SJSA1 (cell line): ENCODE results near the gene APOLD1. TPM values are rescaled to one million over a fixed set of nuclear protein-coding genes. Genes with fewer than 3 reads are reported as not detected.

ENCODE experiments used
- total RNA-seq: library from RNA; depleted of rRNA; stranded (reverse); fragments of >200 nt; shearing (Covaris generic); gene quantifications from 2 replicates; pipeline ENCODE4 v1.2.3, GENCODE V29; 2014; rRNA removed

Gene APOLD1
- total RNA-seq, 1 experiment from 2014 or later: 10.6 TPM

Other genes starting within 250 kb of the APOLD1 start
- gene DUSP16, start 222.8 kb upstream of the APOLD1 start, total RNA-seq: 10.5 and 12.3 TPM in 2 replicates
- gene CREBL2, start 173.8 kb upstream of the APOLD1 start, total RNA-seq: 13.6 and 16.4 TPM in 2 replicates
- 0.78 and 1.8 TPM in 2 replicates for gene GPR19, start 89.5 kb upstream of the APOLD1 start, total RNA-seq
- 42.8 and 44.8 TPM in 2 replicates for gene CDKN1B, start 68.3 kb upstream of the APOLD1 start, total RNA-seq
- gene DDX47, start 27.7 kb downstream of the APOLD1 start, total RNA-seq: 86.1 and 148 TPM in 2 replicates
- 1.6 and 2.8 TPM in 2 replicates for gene GPRC5A, start 105.9 kb downstream of the APOLD1 start, total RNA-seq
- not detected in 2 replicates for gene GPRC5D, start 166.5 kb downstream of the APOLD1 start, total RNA-seq
- gene HEBP1, start 214.6 kb downstream of the APOLD1 start, total RNA-seq: 3.2 and 6.6 TPM in 2 replicates